HL-60 (cell line): ENCODE data around the gene GNPTG.

Source experiments
- CTCF ChIP-seq: IDR thresholded peaks from one replicate; pipeline ENCODE4 v1.5.1; 2011; ENCODE audit warnings: low read length, control low read depth, inconsistent platforms; ENCODE audit not compliant: insufficient read depth
- GABPA ChIP-seq: IDR thresholded peaks from 2 replicates; pipeline ENCODE4 v1.6.1; 2012; ENCODE audit warnings: low read depth
- POLR2AphosphoS5 ChIP-seq: IDR thresholded peaks from 2 replicates; pipeline ENCODE4 v1.6.1; 2012; ENCODE audit warnings: low read depth
- REST ChIP-seq: IDR thresholded peaks from 2 replicates; pipeline ENCODE4 v1.6.1; 2012; ENCODE audit warnings: low read depth; ENCODE audit not compliant: insufficient replicate concordance
- SPI1 ChIP-seq: IDR thresholded peaks from 2 replicates; pipeline ENCODE4 v1.6.1; 2012; ENCODE audit warnings: low read depth, mild to moderate bottlenecking, borderline replicate concordance

- TF ChIP-seq GABPA (no peak), CTCF (no peak), POLR2AphosphoS5 (no peak), REST (no peak), SPI1 (no peak)
Measured at GRCh38 chr16:1407753-1408152, 56.0 kb downstream of the GNPTG start.
